Measurements from ENCODE around the gene FHIT.
A peak's percentile ranks its signal among the peaks of the same experiment; 100 is the strongest.

FHIT gene

GRCh38 chr3:60010781-60011180 lies 1240.5 kb downstream of the FHIT start:
- DNase-seq, result peak in 1 of 2 donors; percentile 25

GRCh38 chr3:60009931-60010478 lies 1241.2 kb downstream of the FHIT start:
- no peak for DNase-seq

GRCh38 chr3:60001369-60001768 lies 1249.9 kb downstream of the FHIT start:
- no peak for DNase-seq

- DNase-seq, result no peak
Measured at GRCh38 chr3:60000311-60001105, 1250.7 kb downstream of the FHIT start.

- DNase-seq, result no peak
Measured at GRCh38 chr3:59998058-59998457, 1253.2 kb downstream of the FHIT start.

- no peak for DNase-seq
Measured at GRCh38 chr3:59997583-59997982, 1253.7 kb downstream of the FHIT start.

GRCh38 chr3:59996056-59996455 lies 1255.2 kb downstream of the FHIT start:
- no peak for DNase-seq

GRCh38 chr3:59995563-59995962 lies 1255.7 kb downstream of the FHIT start:
- DNase-seq, result no peak

- DNase-seq, result no peak
Measured at GRCh38 chr3:59994732-59995304, 1256.4 kb downstream of the FHIT start.

- DNase-seq, result no peak
Measured at GRCh38 chr3:59992578-59992977, 1258.7 kb downstream of the FHIT start.

- DNase-seq, result no peak
Measured at GRCh38 chr3:59990915-59991314, 1260.3 kb downstream of the FHIT start.

GRCh38 chr3:59982510-59982909 lies 1268.7 kb downstream of the FHIT start:
- DNase-seq, result no peak

- no peak for DNase-seq
Measured at GRCh38 chr3:59981377-59981776, 1269.9 kb downstream of the FHIT start.

- DNase-seq, result no peak
Measured at GRCh38 chr3:59980576-59980975, 1270.7 kb downstream of the FHIT start.

GRCh38 chr3:59979542-59979941 lies 1271.7 kb downstream of the FHIT start:
- DNase-seq, result no peak

GRCh38 chr3:59978979-59979378 lies 1272.3 kb downstream of the FHIT start:
- DNase-seq, result peak in 1 of 2 donors; percentile 20

- DNase-seq, result no peak
Measured at GRCh38 chr3:59970796-59971195, 1280.5 kb downstream of the FHIT start.

GRCh38 chr3:59970376-59970775 lies 1280.9 kb downstream of the FHIT start:
- no peak for DNase-seq

- DNase-seq, result no peak
Measured at GRCh38 chr3:59968513-59969045, 1282.7 kb downstream of the FHIT start.

- no peak for DNase-seq
Measured at GRCh38 chr3:59963676-59964075, 1287.6 kb downstream of the FHIT start.

- no peak for DNase-seq
Measured at GRCh38 chr3:59957150-59957549, 1294.1 kb downstream of the FHIT start.

- no peak for DNase-seq
Measured at GRCh38 chr3:59953104-59953503, 1298.1 kb downstream of the FHIT start.

GRCh38 chr3:59949311-59949710 lies 1301.9 kb downstream of the FHIT start:
- DNase-seq, result no peak

GRCh38 chr3:59946401-59946800 lies 1304.9 kb downstream of the FHIT start:
- no peak for DNase-seq

Measured in stimulated activated CD4-positive, alpha-beta T cell treated with anti-CD3 and anti-CD28 coated beads, Interleukin-2, amount 100 ng/mL, for 48 hours (primary cell).